ENCODE results near the gene PCSK7.

- TF ChIP-seq CTCF (conservative IDR thresholded peaks at IDR 0.05) = no peak
- TF ChIP-seq ZFX (IDR thresholded peaks at IDR 0.05) = no peak
Measured at GRCh38 chr11:117271208-117271607, 39.3 kb upstream of the PCSK7 start.
